NOMO-1 treated with dmso at 0.1 percent for 144 hours (cell line): ENCODE measurements around the gene CCDC106.

Experiments
- DNase-seq: peaks from one replicate; lab custom pipeline; 2025; ENCODE audit not compliant: unreplicated experiment; lab: John Stamatoyannopoulos, UW

The CCDC106 gene

GRCh38 chr19:55647732-55648584 lies at the start of gene CCDC106:
CCDC106 (plus strand) TSS chr19:55648212; CDS start chr19:55649047, 835 bp downstream.
- DNase-seq: no peak

- peak; percentile 84 for DNase-seq
Measured at GRCh38 chr19:55598719-55599467, 49.1 kb upstream of the CCDC106 start.

GRCh38 chr19:55599468-55599841 lies 48.6 kb upstream of the CCDC106 start, which contains the start of gene FIZ1:
FIZ1 (minus strand) TSS chr19:55599517; CDS start chr19:55597865, 1,652 bp downstream.
- peak; percentile 99 for DNase-seq

DNA sequence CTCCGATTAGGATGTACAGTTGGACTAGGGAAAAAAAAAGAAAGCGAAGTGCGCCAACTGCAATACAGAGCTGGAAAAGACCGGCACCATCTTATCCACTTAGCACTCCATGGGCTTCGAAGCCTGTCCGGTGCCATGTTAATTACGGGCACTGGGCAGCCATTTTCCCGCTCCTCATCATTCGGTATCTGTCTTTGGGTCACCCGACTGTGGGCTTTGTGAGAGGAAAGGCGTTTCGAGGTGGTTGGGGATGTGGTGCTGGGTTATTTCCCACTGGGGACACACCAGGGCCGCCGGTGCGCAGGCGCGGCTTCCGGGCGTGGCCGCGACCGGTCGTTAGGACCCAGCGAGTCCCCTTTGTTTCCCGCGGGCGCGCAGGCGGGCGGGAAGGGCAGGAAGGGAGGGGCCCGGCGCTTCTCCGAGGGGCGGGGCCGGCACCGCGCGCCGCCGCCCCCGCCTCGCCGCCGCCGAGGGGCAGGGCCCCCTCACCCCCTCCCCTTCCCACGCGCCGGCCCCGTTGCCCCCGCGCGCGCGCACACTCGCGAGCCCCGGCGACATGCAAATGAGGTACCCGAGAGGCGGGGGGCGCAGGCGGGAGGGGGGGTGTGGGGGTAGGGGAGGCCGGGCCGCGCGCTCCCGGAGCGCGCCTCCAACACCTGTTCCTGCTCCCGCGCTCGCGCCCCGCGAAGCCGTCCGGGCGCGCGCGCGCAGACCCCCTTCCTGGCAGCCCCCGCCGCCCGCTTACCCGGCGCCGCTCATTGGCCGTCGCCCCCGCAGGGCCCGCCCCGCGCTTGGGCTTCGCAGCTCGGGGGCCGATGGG lies 48.0 kb upstream of the CCDC106 start, which contains the start of gene ZNF524:
Gene ZNF524, plus strand, starts transcription at position 447 of the 820 bp plus-strand sequence. CDS start 1,825 bp downstream, outside the sequence.
- peak; percentile 86 for DNase-seq

GRCh38 chr19:55600662-55601028 lies 47.4 kb upstream of the CCDC106 start:
- DNase-seq: no peak

DNA sequence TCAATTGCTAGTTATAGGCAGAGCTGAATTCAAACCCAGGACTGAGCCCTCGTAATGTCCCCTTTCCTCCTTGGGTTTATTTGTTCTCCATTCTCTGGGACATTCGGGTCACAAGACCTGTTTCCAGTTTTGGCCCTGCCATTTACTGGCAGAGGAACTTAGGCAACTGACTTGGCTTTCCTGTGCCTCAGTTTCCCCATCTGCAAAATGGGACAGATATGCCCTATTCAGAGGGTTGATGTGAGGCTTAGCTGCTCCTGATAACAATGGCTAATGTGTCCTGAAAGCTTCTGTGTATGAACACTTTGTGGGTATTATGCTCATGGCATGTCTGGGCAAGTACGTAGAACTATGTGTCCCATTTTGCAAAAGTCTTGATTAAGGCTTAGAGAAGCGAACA lies 46.9 kb upstream of the CCDC106 start:
- no peak for DNase-seq

DNA sequence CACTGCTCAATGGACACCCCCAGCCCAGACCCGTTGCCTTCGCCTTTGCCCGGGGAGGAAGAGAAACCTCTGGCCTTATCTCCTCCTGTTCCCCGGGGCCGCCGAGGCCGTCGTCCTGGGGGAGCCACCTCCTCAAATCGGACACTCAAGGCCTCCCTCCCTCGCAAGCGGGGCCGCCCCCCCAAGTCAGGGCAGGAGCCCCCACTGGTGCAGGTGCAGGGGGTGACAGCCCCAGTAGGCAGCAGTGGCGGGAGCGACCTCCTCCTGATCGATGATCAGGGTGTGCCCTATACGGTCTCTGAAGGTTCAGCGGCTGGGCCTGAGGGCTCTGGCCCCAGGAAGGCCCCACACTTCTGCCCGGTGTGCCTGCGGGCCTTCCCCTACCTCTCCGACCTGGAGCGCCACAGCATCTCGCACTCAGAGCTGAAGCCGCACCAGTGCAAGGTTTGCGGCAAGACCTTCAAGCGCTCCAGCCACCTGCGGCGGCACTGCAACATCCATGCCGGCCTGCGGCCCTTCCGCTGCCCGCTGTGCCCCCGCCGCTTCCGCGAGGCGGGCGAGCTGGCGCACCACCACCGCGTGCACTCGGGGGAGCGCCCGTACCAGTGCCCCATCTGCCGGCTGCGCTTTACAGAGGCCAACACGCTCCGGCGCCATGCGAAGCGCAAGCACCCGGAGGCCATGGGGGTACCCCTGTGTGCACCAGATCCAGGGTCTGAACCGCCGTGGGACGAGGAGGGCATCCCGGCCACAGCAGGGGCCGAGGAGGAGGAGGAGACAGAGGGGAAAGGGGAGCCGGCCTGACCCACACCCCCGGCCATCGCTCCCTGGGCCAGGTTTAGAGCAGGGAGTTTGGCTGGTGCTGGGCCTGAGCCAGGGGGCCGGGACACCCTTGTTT lies 45.7 kb upstream of the CCDC106 start:
- no peak for DNase-seq

DNA sequence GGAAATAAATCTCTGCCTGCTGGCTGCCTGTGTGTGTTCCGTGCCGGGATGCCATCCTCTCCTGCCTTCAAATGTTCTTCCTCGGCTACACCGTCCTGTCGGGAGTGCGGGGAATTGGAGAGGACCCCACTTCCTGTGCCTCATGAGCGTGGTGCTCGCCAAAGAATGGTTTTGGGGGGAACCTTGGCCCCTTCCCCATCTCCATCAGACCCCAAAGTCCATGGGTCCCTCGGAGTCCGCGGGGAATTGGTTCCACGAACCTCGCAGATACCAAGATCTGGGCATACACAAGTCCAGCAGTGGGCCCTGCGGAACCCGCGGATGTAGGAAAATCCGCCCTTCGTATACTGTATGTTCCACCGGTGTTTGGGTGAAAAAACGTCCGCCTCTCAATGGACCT lies 44.9 kb upstream of the CCDC106 start:
- DNase-seq: no peak

DNA sequence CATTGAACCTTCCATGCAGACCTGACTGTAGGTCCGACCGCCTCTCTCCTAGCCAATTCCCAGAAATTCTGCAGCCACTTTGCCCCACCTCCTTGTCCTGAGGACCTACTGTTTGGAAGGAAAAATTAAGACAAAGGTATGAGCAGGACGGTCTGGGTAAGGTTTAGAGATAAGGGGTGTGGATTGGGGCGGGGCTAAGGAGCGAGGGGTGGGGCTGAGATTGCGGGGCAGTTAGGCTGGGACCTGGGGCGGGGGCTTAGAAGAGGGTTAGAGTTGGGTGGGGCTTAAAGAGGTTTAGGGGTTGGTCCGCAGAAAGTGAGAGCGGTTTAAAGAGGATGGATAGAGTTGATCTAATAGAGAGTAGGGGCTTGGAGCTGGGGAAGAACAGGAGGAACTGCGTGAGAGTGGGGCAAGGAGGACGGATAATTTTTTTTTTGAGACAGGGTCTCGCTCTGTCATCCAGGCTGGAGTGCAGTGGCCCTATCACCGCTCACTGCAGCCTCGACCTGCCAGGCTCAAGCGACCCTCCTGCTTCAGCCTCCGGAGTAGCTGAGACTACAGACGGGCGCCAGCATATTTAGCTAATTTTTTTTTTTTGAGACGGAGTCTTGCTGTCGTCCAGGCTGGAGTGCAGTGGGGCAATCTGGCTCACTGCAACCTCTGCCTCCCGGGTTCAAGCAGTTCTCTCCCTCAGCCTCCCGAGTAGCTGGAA lies 44.3 kb upstream of the CCDC106 start:
- DNase-seq: no peak

DNA sequence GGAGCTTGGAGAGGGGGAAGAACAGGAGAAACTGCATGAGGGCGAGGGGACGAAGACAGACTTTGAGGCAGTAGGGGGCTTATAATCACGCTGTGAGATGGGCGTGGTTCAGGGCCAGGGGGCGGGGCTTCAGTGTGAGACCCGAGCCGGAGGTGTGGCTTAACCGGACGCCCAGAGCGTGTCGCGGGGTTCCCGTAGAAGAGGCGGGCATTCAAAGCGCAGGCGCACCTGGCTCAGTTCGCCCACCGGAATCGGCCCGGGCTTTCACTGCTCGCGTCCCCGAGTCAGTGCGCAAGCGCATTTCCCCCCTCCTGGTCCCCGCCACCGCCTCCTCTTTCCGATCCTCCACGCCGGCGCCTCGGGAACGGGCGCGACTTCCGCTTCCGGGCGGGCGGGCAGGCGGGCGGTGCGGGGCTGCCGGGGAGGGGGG lies 42.8 kb upstream of the CCDC106 start:
- DNase-seq: peak; percentile 86

- DNase-seq: peak; percentile 74
Measured at GRCh38 chr19:55605637-55606470, 42.2 kb upstream of the CCDC106 start, which contains the start of gene ZNF865. ZNF865 (plus strand) TSS chr19:55605647; CDS start chr19:55613619, 7,972 bp downstream.

DNA sequence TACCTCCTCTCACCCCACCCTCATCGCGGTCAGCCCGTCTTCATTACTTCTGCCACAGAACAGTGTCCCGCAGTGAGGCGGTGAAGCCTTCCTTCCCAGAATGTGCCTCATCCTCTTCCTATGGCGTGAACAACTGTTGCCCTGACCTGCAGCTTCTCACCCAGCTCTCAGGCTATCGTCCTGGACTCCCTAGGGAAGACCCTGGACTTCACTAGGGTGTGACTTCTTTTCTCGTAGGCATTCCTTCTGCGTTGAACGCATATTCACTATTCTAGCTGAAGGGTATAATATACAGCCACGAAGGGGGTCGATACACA lies 41.6 kb upstream of the CCDC106 start:
- DNase-seq: no peak

- DNase-seq: no peak
Measured at GRCh38 chr19:55606817-55607216, 41.2 kb upstream of the CCDC106 start.

DNA sequence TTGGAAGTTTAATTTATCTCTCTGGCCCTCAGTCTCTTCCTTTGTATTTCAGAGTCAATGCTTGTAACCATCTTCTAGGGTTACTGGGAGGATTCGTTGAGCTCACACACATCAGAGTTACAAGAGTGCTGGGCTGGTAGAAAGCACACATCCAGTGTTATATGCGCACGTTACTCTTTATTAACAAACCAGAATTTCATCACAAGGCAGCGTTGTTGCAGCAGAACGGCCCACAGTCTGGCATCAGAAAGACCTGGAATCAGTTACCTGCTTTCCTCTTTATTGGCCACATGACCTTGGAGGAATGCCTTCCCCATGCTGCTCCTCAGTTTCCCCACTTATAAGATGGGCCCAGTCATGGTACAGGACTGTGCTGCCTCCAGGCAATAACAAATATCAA lies 38.7 kb upstream of the CCDC106 start:
- no peak for DNase-seq

GRCh38 chr19:55611300-55611982 lies 36.6 kb upstream of the CCDC106 start:
- DNase-seq: no peak

GRCh38 chr19:55611983-55612645 lies 35.9 kb upstream of the CCDC106 start:
- no peak for DNase-seq

DNA sequence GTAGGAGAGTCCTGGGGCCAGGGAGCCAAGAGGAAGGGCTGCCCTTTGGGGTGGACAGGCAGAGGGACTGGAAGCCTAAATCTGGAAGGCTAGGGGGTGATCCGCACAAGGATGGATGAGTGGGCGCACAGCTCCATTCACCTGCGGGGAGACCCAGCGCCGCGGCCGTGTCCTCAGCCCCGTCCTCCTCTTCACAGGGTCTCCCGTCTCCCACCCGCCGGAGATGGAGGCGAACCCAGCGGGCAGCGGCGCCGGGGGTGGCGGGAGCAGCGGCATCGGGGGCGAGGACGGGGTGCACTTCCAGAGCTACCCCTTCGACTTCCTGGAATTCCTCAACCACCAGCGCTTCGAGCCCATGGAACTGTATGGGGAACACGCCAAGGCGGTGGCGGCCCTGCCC lies 34.6 kb upstream of the CCDC106 start:
- no peak for DNase-seq
